ENCODE measurements around the gene ZNF766.

- TF ChIP-seq POLR2A (IDR thresholded peaks at IDR 0.05) (no peak), CTCF (IDR thresholded peaks at IDR 0.05) (no peak), POLR2AphosphoS5 (IDR thresholded peaks at IDR 0.05) (no peak)
These were observed 62.4 kb downstream of the ZNF766 start for GRCh38 chr19:52331757-52332156.

All from breast epithelium (tissue), 3 donors.